Naive thymus-derived CD8-positive, alpha-beta T cell (primary cell): ENCODE results near the gene SH3BP5. TPM values are rescaled to one million over a fixed set of nuclear protein-coding genes. Genes with fewer than 3 reads are reported as not detected.
A peak's percentile ranks its signal among the peaks of the same experiment; 100 is the strongest.

ENCODE experiments used
- ATAC-seq, 2 donors: fragments of 150-1000 bp; cut with Tn5 transposase in 1 of 2; sonication (Bioruptor Pico), chemical (Tn5 transposase) in 1 of 2; 1 replicate in 1 of 2; 2 replicates in 1 of 2; pipeline ENCODE4 v1.10.0; 2021; ENCODE audit warnings: mild to moderate bottlenecking in 2 of 2, moderate library complexity in 2 of 2
- POLR2A ChIA-PET: fragments of 350-600 bp; sonication (Branson Sonifier 250); formaldehyde crosslinking; loops from one replicate; lab custom pipeline; 2021; ENCODE audit warnings: antibody characterized with exemption; lab: Charles Lee
- DNase-seq, 10 donors: peaks; one replicate each; pipeline versions ENCODE4 v3.0.0 to v3.0.0-alpha.2; 2020 to 2022
- H3K27ac Mint-ChIP-seq, 10 donors: one replicate each; pipeline ENCODE4 v1.8.0; 2020 to 2022; ENCODE audit warnings: mild to moderate bottlenecking in 10 of 10, mixed read lengths in 10 of 10, moderate library complexity in 4 of 10, inconsistent platforms in 1 of 10
- H3K27me3 Mint-ChIP-seq, 5 donors: one replicate each; pipeline ENCODE4 v1.8.0; 2021 to 2022; ENCODE audit warnings: mixed read lengths in 5 of 5
- H3K36me3 Mint-ChIP-seq, 3 donors: one replicate each; pipeline ENCODE4 v1.8.0; 2020 to 2022; ENCODE audit warnings: mixed read lengths in 3 of 3, mild to moderate bottlenecking in 2 of 3, inconsistent platforms in 1 of 3
- H3K4me1 Mint-ChIP-seq, 4 donors: one replicate each; pipeline ENCODE4 v1.8.0; 2021 to 2022; ENCODE audit warnings: mixed read lengths in 4 of 4
- H3K4me3 Mint-ChIP-seq, 10 donors: one replicate each; pipeline ENCODE4 v1.8.0; 2020 to 2022; ENCODE audit warnings: mild to moderate bottlenecking in 10 of 10, mixed read lengths in 10 of 10, moderate library complexity in 6 of 10, inconsistent platforms in 1 of 10
- H3K9me3 Mint-ChIP-seq, 9 donors: one replicate each; pipeline ENCODE4 v1.8.0; 2020 to 2022; ENCODE audit warnings: mixed read lengths in 9 of 9, mild to moderate bottlenecking in 3 of 9, inconsistent platforms in 1 of 9, moderate library complexity in 1 of 9
- polyA plus RNA-seq, 3 donors: library from polyadenylated mRNA; unstranded; fragments of 300-500 nt; fragmentation: Illumina TruSeq; gene quantifications; one replicate each; pipeline ENCODE4 v1.2.3, GENCODE V29; 2021
- total RNA-seq, 8 experiments: library from RNA in 2 of 8; stranded (reverse) in 2 of 8; gene quantifications; one replicate each; pipeline ENCODE4 v1.2.3 and lab custom pipeline; 2021 to 2026

SH3BP5 gene
- total and polyA plus RNA-seq, 5 experiments from 2014 or later = 4.4 to 26.1 (median 12.1) TPM

- H3K27ac Mint-ChIP-seq = peak overlapping the region in 1 of 10 donors; percentile 87
- peaks cover 0 to 2% (median 0%) of the 10 kb centered on the region in 3 donors for H3K36me3 Mint-ChIP-seq
- POLR2A ChIA-PET = no interaction called here
Measured at GRCh38 chr3:15345066-15345607, 12.8 kb upstream of the SH3BP5 start.

GRCh38 chr3:15342945-15343344 lies 10.6 kb upstream of the SH3BP5 start:
- H3K27ac Mint-ChIP-seq = peak overlapping the region in 1 of 10 donors; percentile 34
- no peaks in the 10 kb centered on the region for H3K27me3 Mint-ChIP-seq
- peaks cover 21 to 71% (median 36%) of the 10 kb centered on the region in 4 donors for H3K4me1 Mint-ChIP-seq
- POLR2A ChIA-PET = interaction anchor here (0.9 kb wide), 1 partner anchor 10 kb away, joined by 3 read pairs; the partner anchor contains the start of gene SH3BP5
- ATAC-seq (no peak), DNase-seq (no peak)
- H3K36me3 Mint-ChIP-seq = peaks cover 0 to 2% (median 0%) of the 10 kb centered on the region in 3 donors
- peaks cover 0 to 6% (median 0%) of the 10 kb centered on the region in 9 donors for H3K9me3 Mint-ChIP-seq
- H3K4me3 Mint-ChIP-seq = no peak overlapping the region

More at GRCh38 chr3:15345066-15345607, 12.8 kb upstream of the SH3BP5 start:
- peak overlapping the region in 2 of 10 donors; percentile 15 to 36 for H3K4me3 Mint-ChIP-seq
- no peaks in the 10 kb centered on the region for H3K27me3 Mint-ChIP-seq
- ATAC-seq (peak in 1 of 2 donors; percentile 17), DNase-seq (no peak)
- H3K4me1 Mint-ChIP-seq = peaks cover 25 to 67% (median 45%) of the 10 kb centered on the region in 4 donors
- peaks cover 0 to 7% (median under 1%) of the 10 kb centered on the region in 9 donors for H3K9me3 Mint-ChIP-seq

GRCh38 chr3:15342246-15342645 lies 9.9 kb upstream of the SH3BP5 start:
- POLR2A ChIA-PET = interaction anchor here (0.9 kb wide), 1 partner anchor 9 kb away, joined by 3 read pairs; the partner anchor contains the start of gene SH3BP5
- ATAC-seq (no peak), DNase-seq (no peak)
- H3K4me1 Mint-ChIP-seq = peaks cover 16 to 64% (median 29%) of the 10 kb centered on the region in 4 donors
- peaks cover 0 to 2% (median 0%) of the 10 kb centered on the region in 3 donors for H3K36me3 Mint-ChIP-seq
- no peak overlapping the region for H3K4me3 Mint-ChIP-seq
- H3K27ac Mint-ChIP-seq = peak overlapping the region in 1 of 10 donors; percentile 42
- H3K27me3 Mint-ChIP-seq = no peaks in the 10 kb centered on the region
- peaks cover 0 to 6% (median 0%) of the 10 kb centered on the region in 9 donors for H3K9me3 Mint-ChIP-seq

GRCh38 chr3:15341030-15341726 lies 8.8 kb upstream of the SH3BP5 start:
- DNase-seq (no peak), ATAC-seq (no peak)
- POLR2A ChIA-PET = no interaction called here
- Mint-ChIP-seq H3K36me3 (peaks cover 0 to 2% (median 0%) of the 10 kb centered on the region in 3 donors), H3K9me3 (peaks cover 0 to 6% (median 0%) of the 10 kb centered on the region in 9 donors), H3K4me1 (peaks cover 12 to 53% (median 19%) of the 10 kb centered on the region in 4 donors), H3K27ac (peak overlapping the region in 1 of 10 donors; percentile 24), H3K27me3 (no peaks in the 10 kb centered on the region), H3K4me3 (no peak overlapping the region)

GRCh38 chr3:15339786-15340215 lies 7.4 kb upstream of the SH3BP5 start:
- H3K36me3 Mint-ChIP-seq = peaks cover 0 to 2% (median 0%) of the 10 kb centered on the region in 3 donors
- no peak overlapping the region for H3K4me3 Mint-ChIP-seq
- peaks cover 9 to 42% (median 10%) of the 10 kb centered on the region in 4 donors for H3K4me1 Mint-ChIP-seq
- peaks cover 0 to 6% (median 0%) of the 10 kb centered on the region in 9 donors for H3K9me3 Mint-ChIP-seq
- H3K27ac Mint-ChIP-seq = no peak overlapping the region
- no peak for DNase-seq
- POLR2A ChIA-PET = no interaction called here
- no peaks in the 10 kb centered on the region for H3K27me3 Mint-ChIP-seq
- ATAC-seq = no peak

- Mint-ChIP-seq H3K27ac (no peak overlapping the region), H3K27me3 (no peaks in the 10 kb centered on the region), H3K4me1 (peaks cover 9 to 35% (median 10%) of the 10 kb centered on the region in 4 donors), H3K9me3 (peaks cover 0 to 6% (median 0%) of the 10 kb centered on the region in 9 donors), H3K36me3 (peaks cover 0 to 2% (median 0%) of the 10 kb centered on the region in 3 donors), H3K4me3 (no peak overlapping the region)
- POLR2A ChIA-PET = no interaction called here
- DNase-seq (no peak), ATAC-seq (no peak)
Measured at GRCh38 chr3:15339001-15339400, 6.6 kb upstream of the SH3BP5 start.

GRCh38 chr3:15337963-15338362 lies 5.6 kb upstream of the SH3BP5 start:
- Mint-ChIP-seq H3K27ac (no peak overlapping the region), H3K4me3 (no peak overlapping the region), H3K27me3 (no peaks in the 10 kb centered on the region), H3K4me1 (peaks cover 9 to 34% (median 14%) of the 10 kb centered on the region in 4 donors), H3K36me3 (no peaks in the 10 kb centered on the region), H3K9me3 (peaks cover 0 to under 1% (median 0%) of the 10 kb centered on the region in 9 donors)
- no peak for ATAC-seq
- DNase-seq = no peak
- POLR2A ChIA-PET = interaction anchor here (0.7 kb wide), 1 partner anchor 53 kb away, joined by 5 read pairs; no protein-coding TSS in a partner anchor

GRCh38 chr3:15336057-15336456 lies 3.7 kb upstream of the SH3BP5 start:
- no peaks in the 10 kb centered on the region for H3K36me3 Mint-ChIP-seq
- no peaks in the 10 kb centered on the region for H3K27me3 Mint-ChIP-seq
- no peak for ATAC-seq
- H3K27ac Mint-ChIP-seq = peak overlapping the region in 1 of 10 donors; percentile 4
- H3K9me3 Mint-ChIP-seq = no peaks in the 10 kb centered on the region
- DNase-seq = no peak
- POLR2A ChIA-PET = no interaction called here
- peaks cover 7 to 34% (median 23%) of the 10 kb centered on the region in 4 donors for H3K4me1 Mint-ChIP-seq
- H3K4me3 Mint-ChIP-seq = no peak overlapping the region

- DNase-seq (no peak), ATAC-seq (no peak)
- H3K9me3 Mint-ChIP-seq = no peaks in the 10 kb centered on the region
- POLR2A ChIA-PET = interaction anchor here (0.7 to 3.5 kb wide), 3 partner anchors 14 to 69 kb away, joined by 3 to 49 read pairs (median 4); no protein-coding TSS in a partner anchor
- peak overlapping the region in 1 of 10 donors; percentile 35 for H3K27ac Mint-ChIP-seq
- peak overlapping the region in 7 of 10 donors; percentile 2 to 92 (median 30) for H3K4me3 Mint-ChIP-seq
- no peaks in the 10 kb centered on the region for H3K27me3 Mint-ChIP-seq
- peaks cover 7 to 46% (median 39%) of the 10 kb centered on the region in 4 donors for H3K4me1 Mint-ChIP-seq
- H3K36me3 Mint-ChIP-seq = peaks cover 0 to 8% (median 8%) of the 10 kb centered on the region in 3 donors
Measured at GRCh38 chr3:15333956-15334263, 1.5 kb upstream of the SH3BP5 start.

- Mint-ChIP-seq H3K4me1 (peaks cover 11 to 47% (median 41%) of the 10 kb centered on the region in 4 donors), H3K27ac (peak overlapping the region in 5 of 10 donors; percentile 63 to 93 (median 91))
Measured at GRCh38 chr3:15333099-15333955, 941 bp upstream of the SH3BP5 start.

GRCh38 chr3:15331606-15332404 lies 581 bp downstream of the SH3BP5 start:
- Mint-ChIP-seq H3K27me3 (no peaks in the 10 kb centered on the region), H3K4me3 (peak overlapping the region; percentile 85 to 96 (median 91)), H3K27ac (peak overlapping the region; percentile 2 to 92 (median 58)), H3K4me1 (peaks cover 17 to 59% (median 53%) of the 10 kb centered on the region in 4 donors), H3K9me3 (no peaks in the 10 kb centered on the region), H3K36me3 (peaks cover 0 to 17% (median 12%) of the 10 kb centered on the region in 3 donors)
- DNase-seq (peak in 7 of 10 donors; percentile 18 to 48 (median 40)), ATAC-seq (peak; percentile 51 to 68)
- POLR2A ChIA-PET = interaction anchor here (0.8 to 3.5 kb wide), 5 partner anchors 11 to 126 kb away, joined by 3 to 49 read pairs (median 4); partner anchors contain the start of gene CAPN7

More at GRCh38 chr3:15333099-15333955, 941 bp upstream of the SH3BP5 start:
- POLR2A ChIA-PET = interaction anchor here (0.6 to 3.5 kb wide), 6 partner anchors 9 to 126 kb away, joined by 3 to 49 read pairs (median 3); no protein-coding TSS in a partner anchor
- ATAC-seq = no peak
- Mint-ChIP-seq H3K27me3 (no peaks in the 10 kb centered on the region), H3K9me3 (no peaks in the 10 kb centered on the region), H3K4me3 (peak overlapping the region; percentile 89 to 96 (median 92)), H3K36me3 (peaks cover 0 to 11% (median 8%) of the 10 kb centered on the region in 3 donors)
- no peak for DNase-seq
